Neural crest cell (in vitro differentiated cells): ENCODE results near the gene COG2. TPM values are rescaled to one million over a fixed set of nuclear protein-coding genes. Genes with fewer than 3 reads are reported as not detected.

Experiments used
- DNase-seq: peaks from one replicate; pipeline ENCODE4 v3.0.0; 2021; ENCODE audit warnings: low read depth, mixed read lengths, low spot score
- H3K27ac Mint-ChIP-seq: one replicate; pipeline ENCODE4 v1.8.0; 2021; ENCODE audit warnings: mild to moderate bottlenecking, mixed read lengths; ENCODE audit not compliant: unreplicated experiment
- H3K27me3 Mint-ChIP-seq: 2 replicates; pipeline ENCODE4 v1.8.0; 2021; ENCODE audit warnings: low read depth, mild to moderate bottlenecking, mixed read lengths
- H3K36me3 Mint-ChIP-seq: 2 replicates; pipeline ENCODE4 v1.8.0; 2021; ENCODE audit warnings: low read depth, mild to moderate bottlenecking, mixed read lengths
- H3K4me1 Mint-ChIP-seq: 2 replicates; pipeline ENCODE4 v1.8.0; 2021; ENCODE audit warnings: mixed read lengths
- H3K4me3 Mint-ChIP-seq: one replicate; pipeline ENCODE4 v1.8.0; 2021; ENCODE audit warnings: mild to moderate bottlenecking, mixed read lengths
- H3K9me3 Mint-ChIP-seq: 2 replicates; pipeline ENCODE4 v1.8.0; 2021; ENCODE audit warnings: mixed read lengths
- total RNA-seq: library from RNA; stranded (reverse); gene quantifications from 2 replicates; pipeline ENCODE4 v1.2.1, GENCODE V29; 2021
- TF ChIP-seq, protein P1 (sequence below): fragments of 200-600 bp; sonication (generic); conservative IDR thresholded peaks from 2 replicates; pipeline ENCODE4 v1.5.0; 2021; ENCODE audit warnings: antibody characterized with exemption, mild to moderate bottlenecking

Gene COG2
- total RNA-seq, 1 donor from 2014 or later = 38.2 TPM

DNA sequence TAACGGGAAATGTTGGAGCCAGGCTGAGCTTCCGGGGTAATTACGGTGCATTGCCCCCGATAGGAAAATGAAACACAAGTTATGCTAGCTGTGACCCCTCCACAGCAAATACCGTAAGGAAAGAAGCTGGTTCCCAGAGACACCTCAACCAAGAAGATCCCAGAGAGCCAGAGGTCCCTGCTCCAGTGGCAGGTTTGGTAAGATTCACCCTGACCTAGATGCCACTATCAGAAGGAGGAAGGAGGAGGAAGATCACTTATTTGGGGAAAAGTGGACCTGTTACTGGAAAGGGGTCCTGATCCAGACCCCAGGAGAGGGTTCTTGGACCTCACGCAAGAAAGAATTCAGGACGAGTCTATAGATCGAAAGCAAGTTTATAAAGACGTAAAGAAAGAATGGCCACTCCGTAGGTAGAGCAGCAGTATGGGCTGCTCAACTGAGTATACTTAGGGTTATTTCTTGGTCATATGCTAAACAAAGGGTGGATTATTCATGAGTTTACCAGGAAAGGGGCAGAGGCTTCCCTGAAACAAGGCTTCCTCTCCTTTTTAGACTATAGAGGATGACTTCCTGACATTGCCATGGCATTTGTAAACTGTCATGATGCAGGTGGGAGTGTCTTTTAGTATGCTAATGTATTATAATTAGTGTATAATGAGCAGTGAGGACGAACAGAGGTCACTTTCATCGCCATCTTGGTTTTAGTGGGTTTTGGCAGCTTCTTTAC is 97.4 kb downstream of the COG2 start:
- H3K27ac Mint-ChIP-seq = no peak overlapping the region

More for the DNA sequence above, 97.4 kb downstream of the COG2 start:
- H3K27me3 Mint-ChIP-seq = no peaks in the 10 kb centered on the region
- peaks cover 4% of the 10 kb centered on the region for H3K4me1 Mint-ChIP-seq
- DNase-seq = no peak
- no peaks in the 10 kb centered on the region for H3K36me3 Mint-ChIP-seq
- no peak overlapping the region for H3K4me3 Mint-ChIP-seq
- TF ChIP-seq, protein P1, sequence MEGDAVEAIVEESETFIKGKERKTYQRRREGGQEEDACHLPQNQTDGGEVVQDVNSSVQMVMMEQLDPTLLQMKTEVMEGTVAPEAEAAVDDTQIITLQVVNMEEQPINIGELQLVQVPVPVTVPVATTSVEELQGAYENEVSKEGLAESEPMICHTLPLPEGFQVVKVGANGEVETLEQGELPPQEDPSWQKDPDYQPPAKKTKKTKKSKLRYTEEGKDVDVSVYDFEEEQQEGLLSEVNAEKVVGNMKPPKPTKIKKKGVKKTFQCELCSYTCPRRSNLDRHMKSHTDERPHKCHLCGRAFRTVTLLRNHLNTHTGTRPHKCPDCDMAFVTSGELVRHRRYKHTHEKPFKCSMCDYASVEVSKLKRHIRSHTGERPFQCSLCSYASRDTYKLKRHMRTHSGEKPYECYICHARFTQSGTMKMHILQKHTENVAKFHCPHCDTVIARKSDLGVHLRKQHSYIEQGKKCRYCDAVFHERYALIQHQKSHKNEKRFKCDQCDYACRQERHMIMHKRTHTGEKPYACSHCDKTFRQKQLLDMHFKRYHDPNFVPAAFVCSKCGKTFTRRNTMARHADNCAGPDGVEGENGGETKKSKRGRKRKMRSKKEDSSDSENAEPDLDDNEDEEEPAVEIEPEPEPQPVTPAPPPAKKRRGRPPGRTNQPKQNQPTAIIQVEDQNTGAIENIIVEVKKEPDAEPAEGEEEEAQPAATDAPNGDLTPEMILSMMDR = no peak
- H3K9me3 Mint-ChIP-seq = peaks cover 9% of the 10 kb centered on the region

Other genes starting within 250 kb of the COG2 start
- 16.3 and 19.7 TPM in 2 replicates for gene PGBD5, start 216.1 kb upstream of the COG2 start, total RNA-seq
- 0.16 and 0.26 TPM in 2 replicates for gene AGT, start 71.6 kb downstream of the COG2 start, total RNA-seq
- gene CAPN9, start 104.9 kb downstream of the COG2 start, total RNA-seq = 2.0 and 4.0 TPM in 2 replicates
- gene C1orf198, start 226.0 kb downstream of the COG2 start, total RNA-seq = 73.3 and 73.5 TPM in 2 replicates